HG02938 (cell line): ENCODE data around the gene MOCS1.

Experiments
- ATAC-seq: cut with Tn5 transposase; IDR thresholded peaks from one replicate; pipeline ENCODE4 v1.9.1; 2021; ENCODE audit warnings: mild to moderate bottlenecking, moderate library complexity; ENCODE audit not compliant: unreplicated experiment

MOCS1 gene

DNA sequence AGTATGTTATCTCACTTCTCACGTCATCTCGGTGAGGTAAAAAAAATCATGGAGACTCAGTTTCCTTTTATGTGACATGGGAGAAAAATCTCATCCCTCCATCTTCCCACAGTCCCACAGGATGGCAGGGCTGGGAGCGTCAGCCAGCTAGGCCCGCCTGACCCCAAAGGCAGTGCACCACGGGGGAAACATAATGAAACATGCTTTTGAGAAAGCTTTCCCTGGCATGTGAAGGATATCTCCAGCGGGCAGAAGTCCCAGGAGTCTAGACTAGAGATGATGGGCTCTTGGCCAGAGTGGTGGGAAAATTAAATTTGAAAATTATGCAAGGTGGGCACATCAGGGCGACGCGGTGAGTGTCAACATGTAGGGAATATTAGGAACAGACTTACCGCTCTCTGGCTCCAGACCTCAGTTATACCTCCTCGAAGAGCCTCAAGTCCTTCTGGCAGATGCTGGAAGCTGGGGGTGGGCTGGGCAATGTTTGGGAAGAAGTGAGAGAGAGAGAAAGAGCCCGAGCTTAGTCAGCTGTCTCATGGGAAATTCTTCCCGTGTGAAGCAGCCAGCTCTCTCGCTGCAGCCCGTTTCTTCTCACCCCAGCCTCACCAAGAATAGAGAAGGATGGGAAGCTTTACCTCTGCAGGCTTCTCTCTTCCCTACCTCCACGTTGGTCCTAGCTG, 52.3 kb downstream of the MOCS1 start:
- ATAC-seq: no peak

DNA sequence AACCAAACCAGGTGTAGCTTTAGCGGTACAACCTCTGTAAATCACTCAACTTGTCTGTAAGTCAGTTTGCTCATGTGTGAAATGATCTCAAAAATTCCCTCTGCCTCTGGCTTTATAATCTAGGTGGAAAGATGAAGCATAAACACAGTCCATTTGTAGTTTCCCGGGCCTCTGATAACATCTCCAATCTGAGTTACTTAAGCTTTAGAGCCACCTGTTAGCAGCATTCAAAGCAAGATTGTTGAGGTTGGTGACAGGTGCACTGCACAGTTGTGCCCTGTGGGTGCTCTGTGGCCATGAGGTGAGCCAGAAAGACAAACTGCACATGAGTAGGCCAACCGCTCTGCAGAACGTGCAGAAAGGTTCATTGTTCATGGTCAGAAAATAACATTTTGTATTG, 53.7 kb downstream of the MOCS1 start:
- ATAC-seq: no peak

DNA sequence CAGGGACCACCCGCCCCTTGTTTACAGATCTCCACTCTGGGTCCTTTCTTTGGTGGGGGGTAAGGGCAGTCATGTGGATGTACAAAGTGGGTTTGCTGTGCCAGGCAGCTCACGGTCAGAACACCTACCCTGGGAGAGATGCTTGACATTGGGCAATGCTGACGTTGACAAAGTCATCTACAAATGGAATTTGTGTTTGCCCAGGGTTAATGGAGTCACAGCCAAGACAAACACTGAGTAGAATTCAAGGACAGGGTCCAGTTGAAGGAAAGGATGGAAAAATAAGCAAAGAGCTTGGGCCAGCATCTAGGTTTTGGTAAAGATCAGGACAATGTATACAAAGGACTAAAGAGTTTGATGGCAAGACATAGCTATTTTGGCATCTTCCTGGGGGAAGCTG, 54.7 kb downstream of the MOCS1 start:
- no peak for ATAC-seq

GRCh38 chr6:39876826-39877225, 57.4 kb downstream of the MOCS1 start:
- no peak for ATAC-seq

GRCh38 chr6:39876111-39876510, 58.2 kb downstream of the MOCS1 start:
- no peak for ATAC-seq

GRCh38 chr6:39873439-39873838, 60.8 kb downstream of the MOCS1 start:
- no peak for ATAC-seq

- no peak for ATAC-seq
These were observed 63.3 kb downstream of the MOCS1 start for GRCh38 chr6:39870950-39871349.

GRCh38 chr6:39867592-39867991, 66.7 kb downstream of the MOCS1 start:
- ATAC-seq: no peak

DNA sequence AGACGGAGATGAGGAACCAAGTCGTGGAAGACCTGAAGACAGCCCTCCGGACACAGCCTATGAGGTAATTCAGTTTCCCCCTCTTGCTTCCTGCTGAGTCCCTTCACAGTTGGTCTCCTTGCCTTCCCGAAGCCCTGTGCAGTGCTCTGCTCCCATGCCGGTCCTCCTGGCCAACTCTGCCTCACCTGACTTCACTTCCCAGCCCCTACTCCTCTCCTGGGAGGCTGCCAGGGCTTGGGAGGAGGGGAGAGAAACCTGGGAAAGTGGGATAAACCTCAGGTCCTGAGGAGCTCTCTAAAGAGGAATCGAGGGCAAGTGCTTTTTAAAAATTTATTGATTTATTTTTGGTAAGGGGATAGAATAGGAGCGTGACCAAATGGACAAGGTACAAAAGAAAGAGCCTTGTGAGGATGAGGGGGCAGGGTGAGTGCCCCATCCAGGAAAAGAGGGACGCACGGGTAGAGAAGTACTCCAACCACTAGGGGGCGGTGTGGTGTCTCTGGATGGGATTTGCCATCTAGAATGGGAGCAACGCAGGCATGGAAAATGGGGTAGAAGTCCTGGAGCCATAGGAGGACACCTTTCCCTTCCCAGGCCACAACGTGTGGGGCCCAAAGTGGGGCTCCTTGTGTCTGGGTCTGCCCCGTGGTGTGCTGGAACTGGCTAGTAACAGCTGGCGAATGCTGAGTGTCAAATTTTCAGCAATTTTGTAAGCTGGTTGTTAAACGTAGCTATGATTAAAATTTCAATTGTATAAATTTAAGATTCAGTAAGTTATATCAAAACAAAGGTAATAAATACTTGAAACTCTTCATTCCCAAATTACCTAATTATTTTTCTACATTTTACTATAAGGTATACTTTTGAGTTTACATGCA, 69.0 kb downstream of the MOCS1 start:
- no peak for ATAC-seq

GRCh38 chr6:39861663-39862062, 72.6 kb downstream of the MOCS1 start:
- no peak for ATAC-seq

DNA sequence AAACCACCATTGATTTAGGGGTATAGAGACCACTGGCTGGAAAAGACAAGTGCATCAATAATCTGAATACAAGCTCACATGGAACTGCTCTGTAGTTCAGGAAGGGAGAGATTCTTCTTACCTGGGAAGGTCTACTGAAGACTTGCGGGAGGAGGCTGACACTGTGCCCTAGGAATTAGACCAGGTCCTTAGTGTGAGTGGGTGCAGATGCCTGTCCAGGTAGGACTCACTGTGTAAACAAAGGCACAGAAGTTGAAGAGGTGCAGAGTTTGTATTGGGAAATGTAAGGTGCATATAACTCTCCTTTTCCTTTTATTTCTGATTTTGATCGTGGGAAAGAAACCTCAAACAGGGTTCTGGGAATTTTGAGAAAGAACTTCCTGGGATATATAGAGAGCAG, 75.2 kb downstream of the MOCS1 start:
- no peak for ATAC-seq

GRCh38 chr6:39855356-39855995, 78.8 kb downstream of the MOCS1 start:
- no peak for ATAC-seq
